OCI-LY7 (cell line): ENCODE data around the gene FRMPD4.

Experiments
- CTCF ChIP-seq: fragments of 200-600 bp; sonication (generic); conservative IDR thresholded peaks from 2 replicates; pipeline ENCODE4 v1.5.1; 2014; ENCODE audit warnings: mild to moderate bottlenecking, antibody characterized with exemption, low read length, moderate library complexity, mixed read lengths
- EZH2phosphoT487 ChIP-seq: fragments of 200-600 bp; sonication (generic); IDR thresholded peaks from 2 replicates; pipeline ENCODE4 v1.6.1; 2018; ENCODE audit warnings: low read depth, borderline replicate concordance, mild to moderate bottlenecking, mixed run types, antibody characterized with exemption, low read length, moderate library complexity, mixed read lengths

- no peak for TF ChIP-seq CTCF
- TF ChIP-seq EZH2phosphoT487: no peak
These were observed 578.3 kb downstream of the FRMPD4 start for GRCh38 chrX:12716574-12716973.
